Panc1 (cell line): ENCODE results near the gene PPP2R5A. TPM values are rescaled to one million over a fixed set of nuclear protein-coding genes. Genes with fewer than 3 reads are reported as not detected.

ENCODE experiments used
- ATAC-seq: fragments of 200-7000 bp; cut with Tn5 transposase; 2 replicates; pipeline ENCODE4 v1.9.1; 2020; ENCODE audit warnings: mild to moderate bottlenecking, moderate library complexity
- BruUV-seq: library from RNA; stranded (reverse); fragments of 400-500 nt; replicated peaks from 2 replicates; lab custom pipeline; 2021; lab: Mats Ljungman, UMichigan
- CTCF ChIA-PET: fragments of 300-600 bp; sonication (Branson Sonifier 250); formaldehyde crosslinking; loops from one replicate; lab custom pipeline; 2022; ENCODE audit warnings: antibody characterized with exemption; lab: Charles Lee
- POLR2A ChIA-PET: fragments of 300-600 bp; sonication (Branson Sonifier 250); formaldehyde crosslinking; loops from one replicate; lab custom pipeline; 2022; ENCODE audit warnings: antibody characterized with exemption; lab: Charles Lee
- DNase-seq: peaks from one replicate; pipeline ENCODE4 v3.0.0-alpha.2; 2010; ENCODE audit warnings: low read depth, low spot score
- H3K27ac ChIP-seq: 2 replicates; pipeline ENCODE4 v1.5.1; 2011; ENCODE audit warnings: mild to moderate bottlenecking, low read length, inconsistent platforms
- H3K27me3 ChIP-seq: fragments of 200-500 bp; sonication (Bioruptor generic); 2 replicates; pipeline ENCODE4 v1.6.0; 2014; ENCODE audit warnings: low read length, inconsistent platforms; ENCODE audit not compliant: control insufficient read depth, insufficient read depth
- H3K36me3 ChIP-seq: fragments of 200-500 bp; sonication (Bioruptor generic); 2 replicates; pipeline ENCODE4 v1.5.1; 2014; ENCODE audit warnings: inconsistent platforms, mild to moderate bottlenecking, low read length, moderate library complexity; ENCODE audit not compliant: control insufficient read depth, insufficient read depth
- H3K4me1 ChIP-seq: 2 replicates; pipeline ENCODE4 v1.5.1; 2011; ENCODE audit warnings: inconsistent platforms, mild to moderate bottlenecking, low read length, moderate library complexity; ENCODE audit not compliant: control insufficient read depth, insufficient read depth
- H3K4me3 ChIP-seq, 2 experiments: 2 replicates each; pipeline ENCODE4 v1.5.1; 2011 to 2012; ENCODE audit warnings: low read depth in 2 of 2, low read length in 2 of 2, mild to moderate bottlenecking in 2 of 2, inconsistent platforms in 1 of 2, moderate library complexity in 1 of 2
- H3K9me3 ChIP-seq: fragments of 200-500 bp; sonication (Bioruptor generic); 2 replicates; pipeline ENCODE4 v1.5.1; 2014; ENCODE audit warnings: low read depth, mild to moderate bottlenecking, inconsistent platforms, low read length, moderate library complexity; ENCODE audit not compliant: control insufficient read depth, insufficient read depth
- CTCF ChIP-seq: fragments of 450-650 bp; IDR thresholded peaks from 2 replicates; pipeline ENCODE4 v1.5.1; 2017; ENCODE audit warnings: mild to moderate bottlenecking
- POLR2AphosphoS5 ChIP-seq: IDR thresholded peaks from 2 replicates; pipeline ENCODE4 v1.6.1; 2012; ENCODE audit warnings: mild to moderate bottlenecking, low read depth, low read length, moderate library complexity
- REST ChIP-seq, 2 experiments: IDR thresholded peaks; 2 replicates each; pipeline ENCODE4 v1.6.1; 2011 to 2012; ENCODE audit warnings: low read depth in 2 of 2, control low read depth in 1 of 2, low read length in 1 of 2, mild to moderate bottlenecking in 1 of 2, moderate library complexity in 1 of 2; ENCODE audit not compliant: insufficient read depth in 1 of 2
- SIN3A ChIP-seq: IDR thresholded peaks from 2 replicates; pipeline ENCODE4 v1.6.1; 2012; ENCODE audit warnings: low read depth, mild to moderate bottlenecking, low read length, moderate library complexity, borderline replicate concordance; ENCODE audit not compliant: insufficient read depth
- TCF7L2 ChIP-seq: IDR thresholded peaks from 2 replicates; pipeline ENCODE4 v1.6.1; 2011; ENCODE audit warnings: mild to moderate bottlenecking, low read depth, low read length, inconsistent platforms
- in situ Hi-C: cut with HindIII; loops from 2 replicates; pipeline ENCODE4 v1.10.0; 2016; ENCODE audit warnings: low sequenced_read_pairs, low pct_unique_long_range_greater_than_20kb
- intact Hi-C: fragments of 100-400 bp; cut with micrococcal nuclease; formaldehyde crosslinking; loops from one replicate; pipeline ENCODE4 v1.10.0; 2022; ENCODE audit not compliant: unreplicated experiment
- total RNA-seq: library from RNA; stranded (reverse); gene quantifications from one replicate; pipeline ENCODE4 v1.2.1, GENCODE V29; 2021; ENCODE audit not compliant: unreplicated experiment

Gene PPP2R5A
- total RNA-seq, 1 experiment from 2014 or later, result 44.3 TPM

GRCh38 chr1:212236664-212237220 is 48.5 kb upstream of the PPP2R5A start:
- H3K27ac ChIP-seq, result no peak overlapping the region
- no peaks in the 10 kb centered on the region for H3K4me1 ChIP-seq
- no TSS peak for BruUV-seq
- no peak overlapping the region for H3K4me3 ChIP-seq
- POLR2A ChIA-PET, result no interaction called here
- no peaks in the 10 kb centered on the region for H3K9me3 ChIP-seq
- no peaks in the 10 kb centered on the region for H3K36me3 ChIP-seq
- in situ Hi-C loops (no loop called here), intact Hi-C loops (no loop called here)
- TF ChIP-seq REST (IDR thresholded peaks at IDR 0.05; ENCODE audit: insufficient read depth in 1 of 2, low read depth in 2 of 2, low read length in 1 of 2), result no peak
- TF ChIP-seq POLR2AphosphoS5, result no peak
- TF ChIP-seq TCF7L2, result no peak
- TF ChIP-seq SIN3A, result no peak
- no peak for TF ChIP-seq CTCF
- CTCF ChIA-PET, result no interaction called here
- no peak for ATAC-seq
- DNase-seq, result no peak
- no peaks in the 10 kb centered on the region for H3K27me3 ChIP-seq

GRCh38 chr1:212237651-212238050 is 47.6 kb upstream of the PPP2R5A start:
- in situ Hi-C loops (no loop called here), intact Hi-C loops (no loop called here)
- H3K4me1 ChIP-seq, result no peaks in the 10 kb centered on the region
- ATAC-seq (no peak), DNase-seq (no peak)
- H3K4me3 ChIP-seq, result no peak overlapping the region
- H3K9me3 ChIP-seq, result no peaks in the 10 kb centered on the region
- H3K27ac ChIP-seq, result no peak overlapping the region
- no TSS peak for BruUV-seq
- ChIA-PET POLR2A (no interaction called here), CTCF (interaction anchor here (0.5 kb wide), 1 partner anchor 263 kb away, joined by 3 read pairs; no protein-coding TSS in a partner anchor)
- no peaks in the 10 kb centered on the region for H3K27me3 ChIP-seq
- no peaks in the 10 kb centered on the region for H3K36me3 ChIP-seq
- TF ChIP-seq TCF7L2 (no peak), SIN3A (no peak), CTCF (no peak), POLR2AphosphoS5 (no peak), REST (IDR thresholded peaks at IDR 0.05; ENCODE audit: insufficient read depth in 1 of 2, low read depth in 2 of 2, low read length in 1 of 2) (no peak)
